HG03432 (cell line): ENCODE measurements around the gene SPEG.

Experiments
- ATAC-seq: cut with Tn5 transposase; IDR thresholded peaks from one replicate; pipeline ENCODE4 v1.9.1; 2021; ENCODE audit warnings: mild to moderate bottlenecking, moderate library complexity; ENCODE audit not compliant: unreplicated experiment

The SPEG gene

GRCh38 chr2:219492575-219492974 is 57.9 kb downstream of the SPEG start:
- ATAC-seq, result no peak

- no peak for ATAC-seq
Observed at GRCh38 chr2:219493086-219493485, 58.4 kb downstream of the SPEG start.

GRCh38 chr2:219494952-219495530 is 60.4 kb downstream of the SPEG start:
- no peak for ATAC-seq

DNA sequence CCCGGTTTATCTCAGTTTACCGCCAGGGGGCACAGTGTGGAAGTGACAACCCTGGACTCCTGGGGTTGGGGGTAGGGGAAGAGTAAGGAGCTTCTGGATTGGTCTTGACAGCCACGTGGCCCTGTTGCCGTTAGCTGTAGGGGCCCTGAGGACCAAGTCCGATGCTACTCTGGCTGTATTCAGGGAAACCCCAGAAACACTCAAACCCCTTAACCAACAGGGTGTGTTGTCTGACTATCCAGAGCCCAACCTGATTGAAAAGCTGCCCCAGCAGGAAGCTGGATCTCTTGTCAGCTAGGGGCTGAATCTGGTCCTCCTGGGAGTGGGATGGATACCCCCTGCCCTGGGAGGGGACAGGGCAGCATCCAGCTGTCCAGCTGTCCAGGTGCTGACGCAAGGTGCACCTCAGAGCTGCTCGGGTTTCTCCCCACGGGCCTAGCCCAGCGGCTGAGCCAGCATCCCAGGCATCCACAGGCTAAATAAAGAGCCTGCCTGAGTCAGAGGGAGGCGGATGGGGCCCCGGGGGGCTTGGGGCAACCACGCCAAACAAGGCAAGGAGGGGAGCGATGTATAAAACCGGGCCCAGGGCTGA is 61.0 kb downstream of the SPEG start:
- peak; percentile 15 for ATAC-seq

DNA sequence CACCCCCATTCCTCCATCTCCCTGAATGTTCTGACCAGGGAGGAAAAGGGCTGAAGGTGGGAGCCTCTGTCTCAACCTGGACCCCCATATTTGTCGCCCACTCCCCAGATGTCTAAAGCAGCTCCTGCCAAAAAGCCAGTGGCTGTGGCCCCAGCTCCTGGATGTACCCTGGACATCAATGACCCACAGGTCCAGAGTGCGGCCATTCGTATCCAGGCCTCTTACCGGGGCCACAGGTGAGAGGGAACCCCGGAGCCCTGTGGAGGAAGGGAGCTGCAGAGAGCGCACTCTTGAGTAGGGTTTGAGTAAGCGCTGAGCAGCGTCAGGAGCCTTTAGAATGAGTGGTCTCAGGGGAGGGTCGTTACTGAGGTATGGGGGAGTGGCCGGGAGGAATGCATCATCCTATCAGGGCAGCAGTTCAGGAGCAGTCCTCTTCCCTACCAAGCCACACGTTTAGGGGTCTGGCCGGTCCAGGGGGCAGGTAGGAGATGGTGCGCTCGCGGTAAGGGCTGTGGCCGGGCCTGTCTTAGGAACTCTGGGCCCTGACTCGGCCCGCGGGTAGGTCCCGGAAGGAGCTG is 61.7 kb downstream of the SPEG start:
- ATAC-seq, result no peak

DNA sequence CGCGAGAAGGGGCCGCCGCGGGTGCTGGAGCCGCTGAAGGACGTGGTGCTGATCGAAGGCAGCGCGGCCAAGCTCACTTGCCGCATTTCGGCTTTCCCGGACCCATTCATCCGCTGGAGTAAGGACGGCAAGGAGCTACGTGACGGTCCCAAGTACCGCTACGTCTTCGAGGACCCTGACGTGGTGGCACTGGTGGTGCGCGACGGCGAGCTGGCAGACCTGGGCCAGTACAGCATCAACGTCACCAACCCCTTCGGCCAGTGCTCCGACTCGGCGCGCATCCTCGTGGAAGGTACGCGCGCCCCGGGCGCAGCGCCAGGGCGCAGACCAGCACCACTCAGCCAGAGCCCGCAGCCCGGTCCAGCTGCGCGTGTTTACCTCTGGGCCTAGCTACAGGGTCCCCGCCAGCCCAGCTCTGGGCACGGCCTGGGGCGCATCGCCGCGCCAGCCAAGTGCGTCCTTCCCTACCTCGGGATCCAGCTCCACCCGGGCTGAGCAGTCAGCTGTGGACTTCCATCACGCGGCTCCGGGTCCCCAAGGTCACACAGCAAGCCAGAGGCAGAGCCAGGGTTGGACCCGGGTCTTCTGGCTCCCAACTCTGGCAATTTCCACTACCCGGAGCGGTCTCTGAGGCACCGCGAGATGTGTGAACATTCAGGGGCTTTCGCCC is 62.3 kb downstream of the SPEG start:
- no peak for ATAC-seq

DNA sequence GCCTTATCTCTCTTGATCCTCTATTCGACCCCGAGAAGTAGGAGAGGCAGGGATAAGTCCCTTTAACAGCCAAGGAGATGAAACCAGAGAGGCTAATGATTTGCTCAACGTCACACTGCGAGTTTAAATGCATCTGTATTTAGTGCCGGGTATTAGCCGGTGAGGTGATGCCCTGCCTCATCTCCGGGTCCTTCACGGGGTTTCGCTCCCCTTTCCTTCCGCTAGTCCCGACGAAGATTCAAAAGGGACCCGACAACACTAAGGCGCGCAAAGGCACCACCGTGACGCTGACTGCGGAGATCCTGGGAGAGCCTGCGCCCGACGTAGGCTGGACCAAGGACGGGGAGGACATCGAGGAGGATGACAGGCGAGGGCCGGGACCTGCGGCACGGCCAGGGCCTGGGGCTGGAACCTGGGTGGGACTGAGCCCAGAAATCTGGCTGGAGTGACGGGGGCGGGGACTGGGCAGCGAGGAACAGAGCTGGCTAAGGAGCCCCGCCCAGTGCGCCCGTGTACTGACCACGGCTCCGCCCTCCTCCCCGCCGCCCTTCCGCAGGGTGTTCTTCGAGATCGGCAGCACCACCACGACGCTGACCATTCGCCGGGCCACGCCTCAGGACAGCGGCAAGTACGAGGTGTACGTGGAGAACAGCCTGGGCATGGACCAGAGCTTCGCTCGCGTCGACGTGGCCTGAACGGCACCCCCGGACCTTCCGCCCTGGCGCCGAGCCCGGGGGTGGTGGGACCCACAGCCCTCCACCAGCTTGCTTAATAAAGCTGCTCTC is 63.0 kb downstream of the SPEG start:
- peak; percentile 26 for ATAC-seq

- peak; percentile 94 for ATAC-seq
Observed at GRCh38 chr2:219498280-219499057, 63.8 kb downstream of the SPEG start, which contains the start of gene GMPPA. Gene GMPPA, plus strand, starts transcription at chr2:219498891. Its CDS starts 1,085 bp downstream, at chr2:219499976.

GRCh38 chr2:219499058-219499307 is 64.3 kb downstream of the SPEG start:
- no peak for ATAC-seq

DNA sequence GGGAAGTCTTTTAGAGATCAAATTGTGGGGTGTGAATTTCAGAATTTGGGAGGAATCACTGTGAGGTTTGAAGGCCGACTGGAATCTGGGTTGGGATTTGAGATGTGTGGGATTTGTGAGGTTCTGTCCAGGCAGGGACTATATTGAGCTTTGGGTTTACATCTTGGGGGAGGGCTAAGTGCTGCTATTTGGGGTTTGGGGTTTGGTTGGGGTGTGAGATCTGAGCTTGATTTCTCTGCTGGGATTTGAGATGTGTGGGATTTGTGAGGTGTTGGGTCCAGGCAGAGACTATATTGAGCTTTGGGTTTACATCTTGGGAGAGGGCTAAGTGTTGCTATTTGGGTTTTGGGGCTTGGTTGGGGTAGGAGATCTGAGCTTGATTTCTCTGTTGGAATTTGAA is 64.9 kb downstream of the SPEG start:
- ATAC-seq, result no peak

- no peak for ATAC-seq
Observed at GRCh38 chr2:219500135-219500534, 65.5 kb downstream of the SPEG start.

DNA sequence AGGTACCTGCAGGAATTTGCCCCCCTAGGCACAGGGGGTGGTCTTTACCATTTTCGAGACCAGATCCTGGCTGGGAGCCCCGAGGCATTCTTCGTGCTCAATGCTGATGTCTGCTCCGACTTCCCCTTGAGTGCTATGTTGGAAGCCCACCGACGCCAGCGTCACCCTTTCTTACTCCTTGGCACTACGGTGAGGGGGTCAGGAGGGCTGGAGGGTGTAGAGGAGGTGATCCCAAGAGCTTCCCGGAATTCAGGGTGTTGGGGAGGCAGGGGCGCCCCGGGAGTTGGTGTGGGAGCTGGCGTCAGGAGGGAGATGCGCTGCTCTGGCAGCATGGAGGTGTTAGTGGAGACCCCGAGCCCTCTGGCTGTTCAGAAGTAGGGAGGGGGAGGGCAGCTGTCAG is 67.2 kb downstream of the SPEG start:
- no peak for ATAC-seq

DNA sequence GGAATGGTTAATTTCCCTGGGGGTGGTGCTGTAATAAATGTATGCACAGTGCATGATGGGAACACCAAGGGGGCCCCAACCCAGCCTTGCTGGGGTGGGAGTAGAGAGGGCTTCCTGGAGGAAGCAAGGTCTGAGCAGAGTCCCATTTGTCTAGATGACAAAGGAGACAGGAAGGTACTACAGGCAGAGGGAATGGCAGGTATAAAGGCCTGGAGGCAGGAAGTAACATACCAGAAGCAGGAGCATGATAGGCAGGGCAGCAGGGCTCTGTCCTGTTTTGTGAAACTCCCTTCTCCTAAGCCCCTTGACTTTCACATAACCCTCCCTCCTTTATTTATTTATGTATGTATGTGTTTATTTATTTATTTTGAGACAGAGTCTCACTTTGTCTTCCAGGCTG is 68.0 kb downstream of the SPEG start:
- ATAC-seq, result no peak

GRCh38 chr2:219505585-219505984 is 70.9 kb downstream of the SPEG start:
- no peak for ATAC-seq

DNA sequence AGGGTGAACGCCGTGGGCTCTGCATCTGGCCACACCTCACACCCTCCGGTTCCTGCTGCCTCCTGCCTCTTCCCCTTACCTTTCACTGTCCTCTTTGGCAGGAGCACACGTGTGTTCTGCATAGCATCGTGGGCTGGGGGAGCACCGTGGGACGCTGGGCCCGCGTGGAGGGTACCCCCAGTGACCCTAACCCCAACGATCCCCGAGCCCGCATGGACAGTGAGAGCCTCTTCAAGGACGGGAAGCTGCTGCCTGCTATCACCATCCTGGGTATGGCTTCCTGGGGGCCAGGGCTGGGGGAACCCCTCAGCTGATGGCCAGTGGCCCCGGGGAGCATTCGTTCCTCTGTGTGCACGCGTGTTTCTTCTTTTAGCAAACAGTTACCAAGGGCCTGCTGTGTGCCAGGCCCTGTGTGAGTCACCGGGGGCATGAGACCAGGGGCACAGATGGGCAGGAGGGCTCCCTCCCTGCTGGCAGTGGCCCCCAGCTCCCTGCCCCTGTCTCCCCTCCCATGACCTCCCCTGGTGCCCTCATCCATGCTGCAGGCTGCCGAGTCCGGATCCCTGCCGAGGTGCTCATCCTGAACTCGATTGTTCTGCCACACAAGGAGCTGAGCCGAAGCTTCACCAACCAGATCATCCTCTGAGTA is 71.6 kb downstream of the SPEG start:
- ATAC-seq, result no peak

DNA sequence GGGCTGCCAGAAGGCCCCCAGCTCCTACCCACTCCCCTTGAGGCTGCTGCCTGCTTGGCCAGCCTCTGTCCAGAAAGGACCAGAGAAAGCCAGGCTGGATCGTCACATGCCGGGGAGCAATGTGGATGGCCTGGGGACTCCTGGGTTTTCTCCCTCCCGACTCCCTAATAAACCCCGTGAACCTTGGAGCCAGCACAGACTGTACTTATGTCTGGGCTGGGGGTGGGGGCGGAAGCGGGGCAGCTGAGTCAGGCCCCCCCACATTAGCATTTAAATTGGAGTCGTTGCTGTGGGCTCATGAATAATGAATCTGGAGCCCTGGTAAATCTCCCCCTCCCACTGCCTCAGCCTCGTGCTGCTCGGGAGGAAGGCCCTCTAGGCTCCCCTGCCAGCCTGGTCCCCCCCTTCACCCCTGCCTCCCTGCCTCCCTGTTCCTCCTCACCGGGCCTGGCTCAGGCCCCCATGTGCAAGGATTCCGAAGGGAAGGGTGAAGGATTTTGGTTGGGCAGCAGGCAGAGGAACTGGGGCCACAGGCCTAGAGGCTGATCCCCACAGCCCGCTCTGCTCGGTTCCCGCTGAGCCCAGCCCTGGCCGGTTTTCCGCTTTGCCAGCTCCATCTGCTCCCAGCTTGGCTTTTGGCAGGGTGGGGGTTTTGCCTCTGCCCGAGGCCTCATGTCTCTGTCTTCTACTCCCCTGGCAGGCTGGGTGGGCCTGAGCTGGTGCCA is 72.3 kb downstream of the SPEG start:
- ATAC-seq, result no peak

GRCh38 chr2:219507581-219508443 is 73.2 kb downstream of the SPEG start:
- ATAC-seq, result no peak

GRCh38 chr2:219508444-219508734 is 73.7 kb downstream of the SPEG start:
- no peak for ATAC-seq
